Liver (tissue), 9 donors: ENCODE results near the gene ORC2. TPM values are rescaled to one million over a fixed set of nuclear protein-coding genes. Genes with fewer than 3 reads are reported as not detected.

ENCODE experiments used
- DNase-seq: peaks from one replicate; pipeline ENCODE4 v3.0.0-alpha.2; 2017; ENCODE audit warnings: low spot score
- H3K27ac ChIP-seq, 2 donors: one replicate each; pipeline ENCODE4 v1.7.0; 2013; ENCODE audit warnings: inconsistent platforms in 2 of 2, low read length in 2 of 2, control low read depth in 1 of 2, low read depth in 1 of 2, mild to moderate bottlenecking in 1 of 2
- H3K27me3 ChIP-seq, 4 donors: one replicate each; pipeline versions ENCODE4 v1.6.1 to v1.7.0; 2013; ENCODE audit warnings: low read length in 3 of 4, inconsistent platforms in 1 of 4, mild to moderate bottlenecking in 1 of 4, moderate library complexity in 1 of 4; ENCODE audit not compliant: control insufficient read depth in 4 of 4, insufficient read depth in 4 of 4
- H3K36me3 ChIP-seq, 4 donors: one replicate each; pipeline versions ENCODE4 v1.6.1 to v1.7.0; 2013; ENCODE audit warnings: low read length in 3 of 4, mild to moderate bottlenecking in 3 of 4, low read depth in 1 of 4, moderate library complexity in 1 of 4; ENCODE audit not compliant: control insufficient read depth in 4 of 4, insufficient read depth in 3 of 4
- H3K4me1 ChIP-seq, 4 donors: one replicate each; pipeline versions ENCODE4 v1.6.1 to v1.7.0; 2013; ENCODE audit warnings: low read length in 3 of 4, mild to moderate bottlenecking in 3 of 4, moderate library complexity in 1 of 4; ENCODE audit not compliant: control insufficient read depth in 4 of 4, insufficient read depth in 4 of 4
- H3K4me3 ChIP-seq, 3 donors: one replicate each; pipeline versions ENCODE4 v1.6.1 to v1.7.0; 2013; ENCODE audit warnings: low read length in 3 of 3, control low read depth in 1 of 3, low read depth in 1 of 3, mild to moderate bottlenecking in 1 of 3
- H3K9ac ChIP-seq, 2 donors: one replicate each; pipeline ENCODE4 v1.7.0; 2013; ENCODE audit warnings: low read length in 2 of 2, mild to moderate bottlenecking in 2 of 2, moderate library complexity in 2 of 2, control low read depth in 1 of 2, low read depth in 1 of 2
- H3K9me3 ChIP-seq, 4 donors: one replicate each; pipeline versions ENCODE4 v1.6.1 to v1.7.0; 2013; ENCODE audit warnings: low read length in 3 of 4; ENCODE audit not compliant: control insufficient read depth in 4 of 4
- EGR1 ChIP-seq, 2 donors: IDR thresholded peaks; 2 replicates each; pipeline ENCODE4 v1.6.1; 2016 to 2018; ENCODE audit warnings: antibody characterized with exemption in 2 of 2, low read depth in 2 of 2
- FOXA1 ChIP-seq: IDR thresholded peaks from 2 replicates; pipeline ENCODE4 v1.6.1; 2016; ENCODE audit warnings: antibody characterized with exemption
- FOXA2 ChIP-seq: IDR thresholded peaks from 2 replicates; pipeline ENCODE4 v1.6.1; 2016; ENCODE audit warnings: antibody characterized with exemption
- GABPA ChIP-seq, 2 donors: IDR thresholded peaks in 1 of 2; conservative IDR thresholded peaks in 1 of 2; 2 replicates each; pipeline ENCODE4 v1.6.1; 2016; ENCODE audit warnings: antibody characterized with exemption in 2 of 2, mild to moderate bottlenecking in 1 of 2, moderate library complexity in 1 of 2
- HNF4A ChIP-seq, 2 donors: conservative IDR thresholded peaks; 2 replicates each; pipeline ENCODE4 v1.6.1; 2016; ENCODE audit warnings: antibody characterized with exemption in 2 of 2, mild to moderate bottlenecking in 2 of 2
- HNF4G ChIP-seq: IDR thresholded peaks from 2 replicates; pipeline ENCODE4 v1.6.1; 2016; ENCODE audit warnings: antibody characterized with exemption
- JUND ChIP-seq, 2 donors: IDR thresholded peaks; 2 replicates each; pipeline ENCODE4 v1.6.1; 2016; ENCODE audit warnings: antibody characterized with exemption in 2 of 2
- NR2F2 ChIP-seq: IDR thresholded peaks from 2 replicates; pipeline ENCODE4 v1.6.1; 2016; ENCODE audit warnings: antibody characterized with exemption
- RAD21 ChIP-seq, 2 donors: IDR thresholded peaks; 2 replicates each; pipeline ENCODE4 v1.6.1; 2016; ENCODE audit warnings: antibody characterized with exemption in 2 of 2, mild to moderate bottlenecking in 2 of 2
- RXRA ChIP-seq, 2 donors: IDR thresholded peaks; 2 replicates each; pipeline ENCODE4 v1.6.1; 2017 to 2018; ENCODE audit warnings: antibody characterized with exemption in 2 of 2, mild to moderate bottlenecking in 1 of 2
- SP1 ChIP-seq: IDR thresholded peaks from 2 replicates; pipeline ENCODE4 v1.6.1; 2018; ENCODE audit warnings: antibody characterized with exemption, mild to moderate bottlenecking
- TAF1 ChIP-seq: conservative IDR thresholded peaks from 2 replicates; pipeline ENCODE4 v1.6.1; 2016; ENCODE audit warnings: antibody characterized with exemption, mild to moderate bottlenecking
- YY1 ChIP-seq: IDR thresholded peaks from 2 replicates; pipeline ENCODE4 v1.6.1; 2016; ENCODE audit warnings: antibody characterized with exemption, mild to moderate bottlenecking
- WGBS: extraction: QIAGEN DNeasy Blood & Tissue Kit; methylation state at CpG from one replicate; pipeline ENCODE4 v1.1.7; 2013; 5-methylcytosine and 5-hydroxymethylcytosine counted together
- polyA plus RNA-seq, 2 donors: library from polyadenylated mRNA; stranded (reverse) in 1 of 2; unstranded in 1 of 2; fragments of 200-250 nt in 1 of 2; fragments of >200 nt in 1 of 2; fragmentation: Nextera tagmentation in 1 of 2; extraction: Ambion mirVana in 1 of 2; gene quantifications; one replicate each; pipeline versions ENCODE4 v1.2.1 to v1.2.3, GENCODE V29; 2013 to 2015
- total RNA-seq, 2 donors: library from RNA; depleted of rRNA; stranded (reverse); fragments of >200 nt; gene quantifications; one replicate each; pipeline ENCODE4 v1.2.3, GENCODE V29; 2014
- TF ChIP-seq, protein P1 (sequence below): IDR thresholded peaks from 2 replicates; pipeline ENCODE4 v1.6.1; 2016; ENCODE audit warnings: antibody characterized with exemption
- TF ChIP-seq, protein P2 (sequence below): fragments of 150-350 bp; IDR thresholded peaks from 2 replicates; pipeline ENCODE4 v1.5.1; 2017; ENCODE audit warnings: improper control_type of control experiment, low read depth, low read length; ENCODE audit not compliant: missing input control
- TF ChIP-seq, protein P3 (sequence below): IDR thresholded peaks from 2 replicates; pipeline ENCODE4 v1.6.1; 2016; ENCODE audit warnings: antibody characterized with exemption
- TF ChIP-seq, protein P4 (sequence below): IDR thresholded peaks from 2 replicates; pipeline ENCODE4 v1.6.1; 2016; ENCODE audit warnings: antibody characterized with exemption, mild to moderate bottlenecking
- TF ChIP-seq, protein P5 (sequence below): IDR thresholded peaks from 2 replicates; pipeline ENCODE4 v1.6.1; 2016; ENCODE audit warnings: antibody characterized with exemption
- donor health status: healthy.
- donor health status: healthy.
- donor health status: healthy.
- donor health status: healthy.
- donor health status: healthy.

The ORC2 gene
- total and polyA plus RNA-seq, 4 donors: 2.0 to 13.2 (median 11.6) TPM

DNA sequence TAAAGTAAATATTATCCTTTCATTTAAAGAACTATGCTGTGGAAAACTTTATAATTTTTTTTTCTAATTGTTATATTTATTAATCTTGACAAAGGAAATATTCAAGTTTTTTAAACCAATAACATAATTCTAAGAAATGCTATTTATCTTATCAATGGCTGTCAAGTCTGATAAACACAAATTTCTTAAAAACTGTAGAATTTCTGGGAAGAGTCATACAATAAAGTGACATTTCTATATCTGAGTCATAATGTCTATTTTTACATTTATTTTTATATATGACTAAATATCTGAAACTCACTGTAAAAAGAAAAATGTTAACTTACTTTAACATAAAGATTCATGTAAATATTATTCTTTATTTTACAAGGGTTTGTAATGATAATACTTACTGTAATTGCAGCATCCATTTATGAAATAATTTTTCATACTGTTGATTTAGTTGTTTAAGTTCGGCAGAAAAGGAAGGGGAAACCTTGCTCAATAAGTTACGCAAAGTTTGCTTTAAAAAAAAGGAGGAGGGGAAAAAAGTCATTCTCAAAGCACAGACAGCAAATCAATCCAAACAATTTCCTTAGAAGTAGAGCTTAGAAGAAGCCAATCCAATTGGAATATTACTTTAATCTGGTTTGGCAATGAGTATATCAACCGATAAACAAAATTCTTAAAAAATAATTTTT, 32.4 kb downstream of the ORC2 start:
- Histone ChIP-seq H3K9me3 (no peaks in the 10 kb centered on the region), H3K4me3 (no peak overlapping the region), H3K4me1 (peaks cover 0 to 5% (median 0%) of the 10 kb centered on the region in 4 donors), H3K27me3 (no peaks in the 10 kb centered on the region), H3K36me3 (peaks cover 0 to 49% (median 29%) of the 10 kb centered on the region in 4 donors), H3K9ac (no peak overlapping the region), H3K27ac (no peak overlapping the region)
- TF ChIP-seq FOXA2: no peak
- no peak for TF ChIP-seq JUND (IDR thresholded peaks at IDR 0.05)
- TF ChIP-seq, protein P1, sequence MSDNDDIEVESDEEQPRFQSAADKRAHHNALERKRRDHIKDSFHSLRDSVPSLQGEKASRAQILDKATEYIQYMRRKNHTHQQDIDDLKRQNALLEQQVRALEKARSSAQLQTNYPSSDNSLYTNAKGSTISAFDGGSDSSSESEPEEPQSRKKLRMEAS: no peak
- TF ChIP-seq HNF4G: no peak
- no peak for TF ChIP-seq RAD21 (IDR thresholded peaks at IDR 0.05)
- TF ChIP-seq, protein P2, sequence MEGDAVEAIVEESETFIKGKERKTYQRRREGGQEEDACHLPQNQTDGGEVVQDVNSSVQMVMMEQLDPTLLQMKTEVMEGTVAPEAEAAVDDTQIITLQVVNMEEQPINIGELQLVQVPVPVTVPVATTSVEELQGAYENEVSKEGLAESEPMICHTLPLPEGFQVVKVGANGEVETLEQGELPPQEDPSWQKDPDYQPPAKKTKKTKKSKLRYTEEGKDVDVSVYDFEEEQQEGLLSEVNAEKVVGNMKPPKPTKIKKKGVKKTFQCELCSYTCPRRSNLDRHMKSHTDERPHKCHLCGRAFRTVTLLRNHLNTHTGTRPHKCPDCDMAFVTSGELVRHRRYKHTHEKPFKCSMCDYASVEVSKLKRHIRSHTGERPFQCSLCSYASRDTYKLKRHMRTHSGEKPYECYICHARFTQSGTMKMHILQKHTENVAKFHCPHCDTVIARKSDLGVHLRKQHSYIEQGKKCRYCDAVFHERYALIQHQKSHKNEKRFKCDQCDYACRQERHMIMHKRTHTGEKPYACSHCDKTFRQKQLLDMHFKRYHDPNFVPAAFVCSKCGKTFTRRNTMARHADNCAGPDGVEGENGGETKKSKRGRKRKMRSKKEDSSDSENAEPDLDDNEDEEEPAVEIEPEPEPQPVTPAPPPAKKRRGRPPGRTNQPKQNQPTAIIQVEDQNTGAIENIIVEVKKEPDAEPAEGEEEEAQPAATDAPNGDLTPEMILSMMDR: no peak
- no peak for TF ChIP-seq SP1
- no peak for TF ChIP-seq RXRA (IDR thresholded peaks at IDR 0.05)
- TF ChIP-seq, protein P3, sequence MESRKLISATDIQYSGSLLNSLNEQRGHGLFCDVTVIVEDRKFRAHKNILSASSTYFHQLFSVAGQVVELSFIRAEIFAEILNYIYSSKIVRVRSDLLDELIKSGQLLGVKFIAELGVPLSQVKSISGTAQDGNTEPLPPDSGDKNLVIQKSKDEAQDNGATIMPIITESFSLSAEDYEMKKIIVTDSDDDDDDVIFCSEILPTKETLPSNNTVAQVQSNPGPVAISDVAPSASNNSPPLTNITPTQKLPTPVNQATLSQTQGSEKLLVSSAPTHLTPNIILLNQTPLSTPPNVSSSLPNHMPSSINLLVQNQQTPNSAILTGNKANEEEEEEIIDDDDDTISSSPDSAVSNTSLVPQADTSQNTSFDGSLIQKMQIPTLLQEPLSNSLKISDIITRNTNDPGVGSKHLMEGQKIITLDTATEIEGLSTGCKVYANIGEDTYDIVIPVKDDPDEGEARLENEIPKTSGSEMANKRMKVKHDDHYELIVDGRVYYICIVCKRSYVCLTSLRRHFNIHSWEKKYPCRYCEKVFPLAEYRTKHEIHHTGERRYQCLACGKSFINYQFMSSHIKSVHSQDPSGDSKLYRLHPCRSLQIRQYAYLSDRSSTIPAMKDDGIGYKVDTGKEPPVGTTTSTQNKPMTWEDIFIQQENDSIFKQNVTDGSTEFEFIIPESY: no peak
- TF ChIP-seq, protein P4, sequence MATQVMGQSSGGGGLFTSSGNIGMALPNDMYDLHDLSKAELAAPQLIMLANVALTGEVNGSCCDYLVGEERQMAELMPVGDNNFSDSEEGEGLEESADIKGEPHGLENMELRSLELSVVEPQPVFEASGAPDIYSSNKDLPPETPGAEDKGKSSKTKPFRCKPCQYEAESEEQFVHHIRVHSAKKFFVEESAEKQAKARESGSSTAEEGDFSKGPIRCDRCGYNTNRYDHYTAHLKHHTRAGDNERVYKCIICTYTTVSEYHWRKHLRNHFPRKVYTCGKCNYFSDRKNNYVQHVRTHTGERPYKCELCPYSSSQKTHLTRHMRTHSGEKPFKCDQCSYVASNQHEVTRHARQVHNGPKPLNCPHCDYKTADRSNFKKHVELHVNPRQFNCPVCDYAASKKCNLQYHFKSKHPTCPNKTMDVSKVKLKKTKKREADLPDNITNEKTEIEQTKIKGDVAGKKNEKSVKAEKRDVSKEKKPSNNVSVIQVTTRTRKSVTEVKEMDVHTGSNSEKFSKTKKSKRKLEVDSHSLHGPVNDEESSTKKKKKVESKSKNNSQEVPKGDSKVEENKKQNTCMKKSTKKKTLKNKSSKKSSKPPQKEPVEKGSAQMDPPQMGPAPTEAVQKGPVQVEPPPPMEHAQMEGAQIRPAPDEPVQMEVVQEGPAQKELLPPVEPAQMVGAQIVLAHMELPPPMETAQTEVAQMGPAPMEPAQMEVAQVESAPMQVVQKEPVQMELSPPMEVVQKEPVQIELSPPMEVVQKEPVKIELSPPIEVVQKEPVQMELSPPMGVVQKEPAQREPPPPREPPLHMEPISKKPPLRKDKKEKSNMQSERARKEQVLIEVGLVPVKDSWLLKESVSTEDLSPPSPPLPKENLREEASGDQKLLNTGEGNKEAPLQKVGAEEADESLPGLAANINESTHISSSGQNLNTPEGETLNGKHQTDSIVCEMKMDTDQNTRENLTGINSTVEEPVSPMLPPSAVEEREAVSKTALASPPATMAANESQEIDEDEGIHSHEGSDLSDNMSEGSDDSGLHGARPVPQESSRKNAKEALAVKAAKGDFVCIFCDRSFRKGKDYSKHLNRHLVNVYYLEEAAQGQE: no peak
- TF ChIP-seq FOXA1: no peak
- TF ChIP-seq NR2F2: no peak
- no peak for TF ChIP-seq YY1
- TF ChIP-seq TAF1: no peak
- no peak for TF ChIP-seq HNF4A (conservative IDR thresholded peaks at IDR 0.05)
- TF ChIP-seq GABPA (IDR thresholded peaks at IDR 0.05 in 1 of 2, conservative IDR thresholded peaks at IDR 0.05 in 1 of 2): no peak
- no peak for TF ChIP-seq EGR1 (IDR thresholded peaks at IDR 0.05; ENCODE audit: low read depth in 2 of 2)
- TF ChIP-seq, protein P5, sequence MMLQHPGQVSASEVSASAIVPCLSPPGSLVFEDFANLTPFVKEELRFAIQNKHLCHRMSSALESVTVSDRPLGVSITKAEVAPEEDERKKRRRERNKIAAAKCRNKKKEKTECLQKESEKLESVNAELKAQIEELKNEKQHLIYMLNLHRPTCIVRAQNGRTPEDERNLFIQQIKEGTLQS: no peak
- WGBS: 54% methylated on average over 3 of the region's 3 CpGs
- no peak for DNase-seq
